Activated CD8-positive, alpha-beta memory T cell treated with anti-CD3 and anti-CD28 coated beads, Interleukin-2, amount 50 U/mL, for 1 hour (primary cell): Measurements from ENCODE around the gene TRIM44.
"Not testable (repeated sequence)": the region's sequence is repeated elsewhere in the genome, so short reads cannot be mapped to it uniquely, and the experiment has no call there.

ENCODE experiments used
- DNase-seq: peaks from one replicate; pipeline ENCODE4 v3.0.0-alpha.2; 2020; ENCODE audit errors: extremely low read depth

Gene TRIM44

DNA sequence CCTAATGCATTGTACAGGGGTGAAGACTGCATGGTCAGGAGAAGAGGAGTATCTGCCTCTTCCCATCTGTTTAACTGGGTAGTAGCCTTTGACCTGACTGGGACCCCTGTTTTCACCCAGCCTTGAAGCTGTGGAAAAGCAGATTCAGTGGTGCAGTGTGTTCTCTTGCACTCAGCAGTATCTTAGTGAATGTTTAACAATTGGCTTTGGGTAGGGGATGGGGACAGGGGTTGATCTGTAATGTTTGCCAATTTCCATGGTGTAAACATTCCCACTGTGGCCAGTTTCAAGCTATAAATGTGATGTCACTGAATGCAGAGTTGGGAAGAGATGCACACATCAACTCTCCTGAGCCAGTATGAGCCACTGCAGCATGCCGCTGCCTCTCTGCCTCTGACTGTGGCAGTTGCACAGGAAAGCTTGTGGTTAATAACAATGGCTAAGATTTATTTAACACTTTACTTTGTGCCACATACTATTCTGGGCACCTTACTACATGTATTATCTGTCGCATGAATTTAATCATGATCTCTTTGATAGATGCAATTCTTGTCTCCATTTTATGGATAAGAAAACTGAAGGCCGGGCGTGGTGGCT, 28.6 kb upstream of the TRIM44 start:
- no peak for DNase-seq

DNA sequence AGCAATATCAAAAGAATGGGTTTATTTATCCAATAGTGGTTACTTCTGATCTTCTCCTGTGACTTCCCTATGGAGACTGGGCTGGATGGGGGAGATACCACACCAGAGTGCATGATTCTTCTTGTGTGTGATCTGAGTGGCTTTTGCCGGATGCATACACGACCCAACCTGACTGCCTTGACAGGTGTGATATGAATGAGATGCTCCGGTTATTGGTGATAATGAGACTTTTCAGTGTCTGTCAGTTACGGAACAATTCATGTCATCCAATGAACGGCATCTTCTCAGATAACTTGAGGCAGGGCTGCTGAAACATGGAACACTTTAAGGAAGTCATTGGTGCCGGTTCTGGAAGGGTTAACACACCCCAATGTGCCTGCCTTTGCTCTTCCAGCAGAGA, 26.6 kb upstream of the TRIM44 start:
- no peak for DNase-seq

DNA sequence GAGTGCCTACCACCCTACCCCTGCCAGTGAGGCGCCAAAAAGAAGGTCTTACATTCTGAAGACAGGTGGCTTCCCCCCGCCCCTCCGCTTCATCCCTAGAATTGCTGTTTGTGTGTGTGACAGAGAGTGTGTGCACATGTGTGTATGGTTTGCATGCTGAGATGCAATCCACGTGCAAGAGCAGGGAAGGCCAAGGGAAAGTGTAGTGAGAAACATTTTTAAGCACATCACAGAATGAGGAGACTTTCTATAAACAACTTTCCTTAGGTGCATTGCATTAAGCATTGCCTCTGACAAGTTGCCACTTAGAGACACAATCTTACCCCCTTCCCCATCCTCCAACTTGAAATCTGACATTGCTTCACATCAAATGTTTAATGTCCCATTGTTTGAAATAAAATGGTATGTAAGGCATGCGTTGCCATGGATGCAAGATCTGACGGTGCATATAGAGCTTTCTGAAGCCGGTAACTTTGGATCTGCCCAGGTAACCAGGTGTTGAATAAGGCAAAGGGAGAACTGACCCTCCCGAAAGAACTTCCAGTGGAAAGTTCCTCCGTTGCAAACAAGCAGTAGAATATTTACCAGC, 22.9 kb upstream of the TRIM44 start:
- no peak for DNase-seq

DNA sequence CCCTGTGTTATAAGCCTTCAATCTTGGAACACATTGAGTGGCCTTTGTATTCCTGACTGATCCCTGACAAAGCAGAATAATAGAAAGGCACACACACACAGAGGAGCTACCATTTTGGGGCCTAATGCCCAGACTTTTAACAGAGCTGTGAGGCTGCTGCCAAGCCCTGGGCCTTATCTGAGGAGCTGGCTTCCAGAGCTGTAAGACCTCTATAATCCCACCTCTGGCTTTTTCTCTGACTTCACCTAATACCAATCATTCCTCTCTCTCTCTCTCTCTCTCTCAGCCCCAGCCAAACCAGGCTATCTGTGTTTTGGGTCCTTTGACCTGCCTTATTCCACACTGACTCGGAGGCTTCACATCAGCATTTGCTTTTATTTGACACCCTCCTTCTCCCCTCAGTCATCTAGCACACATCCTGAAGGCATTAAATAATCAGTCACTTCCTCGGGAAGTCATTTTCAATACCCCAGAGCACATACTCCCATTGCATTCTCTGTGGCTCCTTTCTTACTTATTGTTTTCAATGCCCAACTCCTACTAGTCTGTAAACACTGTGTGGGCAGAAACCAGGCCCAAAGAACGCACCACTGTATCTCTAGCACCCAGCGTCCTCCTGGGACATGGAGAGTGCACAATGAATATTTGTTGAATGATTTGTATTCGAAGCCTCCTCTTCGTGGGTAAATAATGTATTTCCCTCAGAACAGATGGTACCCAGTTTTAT, 21.2 kb upstream of the TRIM44 start:
- DNase-seq, result no peak

- DNase-seq, result no peak
These were observed 20.6 kb upstream of the TRIM44 start for GRCh38 chr11:35641964-35642363.

- DNase-seq, result no peak
These were observed 15.0 kb upstream of the TRIM44 start for GRCh38 chr11:35647421-35648093.

DNA sequence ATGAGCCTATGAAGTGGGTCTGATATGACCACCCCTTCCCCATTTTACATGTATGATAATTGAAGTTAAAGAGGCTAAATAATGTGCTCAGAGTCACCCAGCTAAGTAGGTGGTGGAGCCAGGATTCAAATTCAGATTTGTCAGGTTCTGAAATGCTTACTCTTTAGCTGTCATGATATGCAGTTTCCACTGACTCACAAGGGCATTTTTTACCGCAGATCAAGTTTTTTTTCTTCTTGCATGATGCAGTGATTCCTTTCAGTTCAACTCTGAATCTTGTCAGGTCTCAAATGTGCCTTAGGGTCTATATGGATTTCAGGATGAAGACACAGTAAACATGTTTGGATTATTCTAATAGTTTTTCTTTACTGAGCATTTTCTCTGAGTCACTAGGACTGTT, 12.6 kb upstream of the TRIM44 start:
- no peak for DNase-seq

DNA sequence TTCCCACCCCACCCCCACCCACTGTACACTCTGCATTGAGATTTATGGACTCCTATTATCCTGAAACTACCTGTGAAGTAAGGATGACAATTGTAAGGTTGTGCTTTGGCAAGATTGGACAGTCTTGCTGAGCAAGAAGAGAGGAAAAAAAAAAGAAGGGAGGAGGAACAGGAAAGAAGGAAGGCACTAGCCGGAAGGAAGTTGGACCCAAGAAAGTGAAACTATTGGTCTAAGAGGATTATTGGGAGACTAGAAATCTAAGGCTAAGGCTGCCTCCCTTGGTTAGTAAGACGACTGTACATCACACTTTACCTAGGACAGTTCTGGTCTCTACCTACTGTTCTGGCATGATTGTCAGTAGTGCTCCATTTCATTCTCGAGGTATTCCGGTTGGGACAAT, 12.1 kb upstream of the TRIM44 start:
- DNase-seq, result no peak

GRCh38 chr11:35651263-35651662, 11.3 kb upstream of the TRIM44 start:
- DNase-seq, result no peak

- not testable (repeated sequence) for DNase-seq
These were observed 9.8 kb upstream of the TRIM44 start for GRCh38 chr11:35652786-35653185.

DNA sequence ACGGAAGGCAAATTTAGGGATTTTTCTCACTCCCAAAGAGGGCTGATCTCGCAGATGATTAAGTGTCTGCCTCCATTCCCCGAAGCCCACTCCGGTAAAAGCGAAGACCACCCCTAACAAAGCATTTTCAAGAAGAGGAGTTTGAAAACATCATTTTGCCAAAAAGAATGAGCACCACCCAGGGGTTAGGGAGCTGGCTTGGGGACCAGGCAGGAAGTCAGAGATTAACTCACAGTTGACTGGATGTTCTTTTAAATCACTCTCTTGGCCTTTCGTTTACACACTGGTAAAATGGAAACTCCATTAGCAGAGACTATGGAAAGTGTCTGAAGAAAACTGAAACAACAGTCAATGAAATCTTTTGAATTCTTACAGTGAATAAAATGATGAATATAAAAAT, 7.9 kb upstream of the TRIM44 start:
- no peak for DNase-seq

DNA sequence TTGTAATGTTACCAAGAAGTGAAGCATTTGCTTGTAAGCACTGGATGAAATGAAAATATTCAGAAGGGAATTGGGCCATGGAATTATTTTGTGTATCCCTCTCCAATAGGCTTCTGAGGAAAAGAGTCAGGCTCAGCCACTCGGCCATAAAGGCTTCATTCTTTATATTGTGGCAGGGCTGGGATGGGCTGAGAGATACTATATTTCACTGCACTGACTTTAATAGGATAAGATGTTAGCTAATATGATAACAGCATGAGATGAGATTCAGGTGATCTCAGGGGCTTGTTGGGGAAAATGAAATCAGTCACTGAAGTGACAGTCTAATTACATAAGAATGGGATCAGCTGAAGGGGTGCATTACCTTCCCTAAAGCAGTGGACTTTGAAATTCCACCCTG, 7.3 kb upstream of the TRIM44 start:
- no peak for DNase-seq

- no peak for DNase-seq
These were observed 6.7 kb upstream of the TRIM44 start for GRCh38 chr11:35655856-35656255.

DNA sequence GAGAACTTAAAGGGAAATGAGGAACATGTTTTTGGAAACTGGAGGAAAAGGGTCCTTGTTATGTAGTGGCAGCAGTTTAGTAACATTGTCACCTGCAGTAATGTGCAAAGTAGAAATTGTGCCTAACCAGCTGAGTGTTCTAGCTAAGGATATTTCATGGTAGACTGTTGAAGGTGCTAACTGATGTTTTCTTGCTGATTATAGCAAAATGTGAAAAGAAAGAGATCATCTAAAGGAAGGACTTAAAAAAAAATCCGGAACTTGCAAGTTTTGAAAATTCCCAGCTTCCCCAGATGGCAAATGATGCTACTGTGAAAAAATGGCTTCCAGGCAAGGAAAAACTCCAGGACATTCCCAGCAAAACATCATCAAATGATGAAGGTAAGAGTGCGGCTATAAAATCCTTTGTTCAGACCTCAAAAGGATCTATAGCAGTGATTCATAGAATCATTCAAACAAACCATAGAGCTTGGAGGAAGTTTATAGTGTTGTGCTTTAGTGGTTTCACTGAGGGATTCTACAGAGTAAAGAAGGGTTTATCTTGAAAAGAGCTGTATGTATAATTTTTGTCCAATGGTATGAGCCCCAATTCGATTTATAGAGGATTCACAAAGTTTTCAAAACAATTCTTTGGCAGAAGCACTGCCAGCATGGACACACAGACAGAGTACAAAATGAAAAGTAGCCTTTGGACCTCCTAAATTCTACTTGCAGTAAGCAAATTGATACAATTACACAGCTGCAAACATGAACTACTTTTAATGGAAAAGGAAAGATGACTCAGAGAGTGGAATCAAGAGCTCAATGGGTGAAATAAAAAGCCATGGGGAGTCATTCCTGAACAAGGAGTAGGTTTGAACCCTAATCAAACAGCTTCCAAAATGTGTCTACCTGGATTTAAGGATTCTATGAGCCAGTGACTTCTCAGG, 4.3 kb upstream of the TRIM44 start:
- DNase-seq, result no peak

DNA sequence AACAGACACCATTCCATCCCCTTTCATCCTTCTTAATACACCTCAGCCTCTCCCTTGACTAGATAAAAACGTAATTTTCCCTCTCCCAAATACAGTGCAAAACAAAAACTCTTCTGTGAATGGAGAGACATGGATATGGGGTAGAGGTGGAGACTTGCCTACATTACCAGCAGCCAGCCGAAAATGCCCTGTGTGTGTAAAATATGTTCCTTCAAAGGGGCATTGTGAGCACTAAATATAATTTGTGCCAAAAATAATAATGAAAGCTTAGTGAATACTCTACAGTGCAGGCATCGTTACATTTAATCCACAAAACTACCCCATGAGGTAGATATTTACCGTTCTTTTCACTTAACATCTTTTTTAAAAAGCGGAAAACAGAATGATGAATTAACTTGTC, 1.0 kb upstream of the TRIM44 start:
- DNase-seq, result no peak

DNA sequence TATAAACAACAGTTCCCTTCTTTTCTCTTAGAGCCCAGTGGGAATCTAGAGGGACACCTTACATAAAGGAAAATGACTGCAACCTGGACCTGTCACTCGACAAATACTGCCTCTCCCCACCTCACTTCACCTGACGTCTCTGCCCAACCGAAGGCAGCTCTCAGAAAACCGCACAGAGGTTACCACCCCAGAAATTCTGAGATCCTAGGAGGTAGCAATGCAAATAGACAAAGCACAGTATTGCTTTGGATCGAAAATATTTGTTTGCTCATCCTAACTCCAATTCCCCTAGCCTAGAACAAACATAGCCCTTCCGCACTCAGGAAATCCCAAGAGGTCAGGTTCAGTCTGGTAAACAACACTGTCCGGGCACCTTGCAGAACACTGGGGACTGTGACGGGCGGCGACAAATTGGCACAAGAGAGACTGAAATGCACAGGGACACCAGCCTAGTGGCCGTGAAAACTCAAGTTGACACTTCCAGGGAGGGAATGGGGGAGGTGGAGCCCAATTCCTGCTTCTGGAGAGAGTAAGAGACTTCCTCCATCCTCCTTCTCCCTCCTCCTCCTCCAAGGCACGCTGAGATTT, 420 bp upstream of the TRIM44 start:
- DNase-seq, result no peak

- DNase-seq, result no peak
These were observed 780 bp downstream of the TRIM44 start for GRCh38 chr11:35663408-35663702.

GRCh38 chr11:35664977-35665441, 2.4 kb downstream of the TRIM44 start:
- no peak for DNase-seq

DNA sequence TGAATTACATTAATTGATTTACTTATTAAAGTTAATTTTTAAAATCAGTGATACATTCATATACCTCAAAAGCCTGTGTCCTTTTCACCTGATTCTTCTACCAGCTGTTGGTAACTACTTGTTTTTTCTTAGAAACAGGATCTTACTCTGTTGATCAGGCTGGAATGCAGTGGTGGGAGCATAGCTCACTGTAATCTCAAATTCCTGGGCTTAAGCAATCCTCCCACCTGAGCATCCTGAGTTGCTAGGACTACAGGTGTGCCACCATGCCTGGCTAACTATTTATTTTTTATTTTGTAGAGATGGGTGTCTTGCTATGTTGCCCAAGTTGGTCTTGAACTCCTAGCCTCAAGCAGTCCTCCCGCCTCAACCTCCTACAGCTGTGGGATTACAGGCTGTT, 4.7 kb downstream of the TRIM44 start:
- DNase-seq, result no peak

GRCh38 chr11:35668350-35668749, 5.8 kb downstream of the TRIM44 start:
- DNase-seq, result not testable (repeated sequence)

DNA sequence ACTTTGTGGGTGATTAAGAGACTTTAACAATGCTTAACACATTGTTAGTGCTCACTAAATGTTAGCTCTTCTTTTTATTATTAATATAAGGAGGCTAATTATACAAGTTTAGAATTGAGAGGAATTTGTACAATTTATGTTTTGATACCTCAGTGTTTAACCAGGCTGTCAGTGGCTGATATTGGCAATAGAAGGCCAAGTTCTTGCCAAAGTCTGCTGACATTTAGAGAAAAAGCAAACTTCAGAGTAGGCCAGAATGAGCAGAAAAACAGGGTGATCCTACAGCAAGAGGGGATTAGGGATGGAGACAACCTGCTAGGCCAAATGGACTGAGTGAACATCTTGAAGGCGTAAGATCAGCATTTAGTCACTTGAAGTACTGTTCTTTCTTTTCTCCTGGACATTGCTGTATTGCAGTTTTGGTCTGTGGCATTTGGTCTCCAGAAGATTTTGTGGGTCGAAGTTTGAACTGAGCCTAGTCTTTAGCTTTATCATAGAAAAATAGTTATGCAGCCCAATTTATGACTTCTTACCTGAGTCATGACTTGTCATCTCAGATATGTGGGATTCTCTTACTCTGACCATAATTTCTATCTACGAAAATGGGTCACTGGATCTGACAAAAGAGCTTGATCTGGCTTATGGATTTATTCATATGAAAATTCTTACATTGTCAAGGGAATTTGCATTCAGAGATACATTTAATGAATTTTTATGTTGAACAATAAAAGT, 9.0 kb downstream of the TRIM44 start:
- DNase-seq, result no peak
